Stomach (tissue), 9 donors: ENCODE data around the gene MAP3K5. TPM values are rescaled to one million over a fixed set of nuclear protein-coding genes. Genes with fewer than 3 reads are reported as not detected.

Experiments used
- DNase-seq, 2 donors: peaks; one replicate each; pipeline versions ENCODE4 v3.0.0 to v3.0.0-alpha.2; 2013 to 2019
- H3K27ac ChIP-seq, 5 donors: fragments of 200-600 bp in 4 of 5; sonication (generic) in 4 of 5; one replicate each; pipeline ENCODE4 v1.5.1; 2013 to 2019; ENCODE audit warnings: mild to moderate bottlenecking in 1 of 5, moderate library complexity in 1 of 5
- H3K27me3 ChIP-seq, 3 donors: fragments of 200-600 bp; sonication (generic); one replicate each; pipeline ENCODE4 v1.5.1; 2017 to 2019; ENCODE audit warnings: mixed run types in 1 of 3
- H3K36me3 ChIP-seq, 4 donors: fragments of 200-600 bp; sonication (generic); 1 replicate in 3 of 4; 2 replicates in 1 of 4; pipeline ENCODE4 v1.5.1; 2016 to 2019
- H3K4me1 ChIP-seq, 4 donors: fragments of 200-600 bp; sonication (generic); one replicate each; pipeline ENCODE4 v1.5.1; 2016 to 2019
- H3K4me3 ChIP-seq, 4 donors: fragments of 200-600 bp; sonication (generic) in 3 of 4; one replicate each; pipeline ENCODE4 v1.5.1; 2016 to 2019; ENCODE audit warnings: mild to moderate bottlenecking in 1 of 4
- H3K9me3 ChIP-seq, 4 donors: fragments of 200-600 bp; sonication (generic); one replicate each; pipeline ENCODE4 v1.5.1; 2016 to 2019
- EP300 ChIP-seq: sonication (generic); formaldehyde crosslinking; IDR thresholded peaks from one replicate; pipeline ENCODE4 v1.6.1; 2017; ENCODE audit warnings: antibody characterized with exemption
- POLR2A ChIP-seq, 4 donors: fragments of 450-650 bp; IDR thresholded peaks; one replicate each; pipeline ENCODE4 v1.6.1; 2016; ENCODE audit warnings: antibody characterized with exemption in 4 of 4, control low read depth in 2 of 4, mild to moderate bottlenecking in 1 of 4, moderate library complexity in 1 of 4
- POLR2AphosphoS5 ChIP-seq, 3 donors: sonication (generic); formaldehyde crosslinking; IDR thresholded peaks; one replicate each; pipeline ENCODE4 v1.6.1; 2016; ENCODE audit warnings: antibody characterized with exemption in 3 of 3
- WGBS, 5 donors: extraction: QIAGEN DNeasy Blood & Tissue Kit in 3 of 5; methylation state at CpG; one replicate each; pipeline versions ENCODE4 v1.1.5 to v1.1.7; 2013 to 2018; 5-methylcytosine and 5-hydroxymethylcytosine counted together
- intact Hi-C: fragments of 100-400 bp; cut with DNase I; formaldehyde crosslinking; loops from one replicate; pipeline ENCODE4 v1.15.1; 2023; ENCODE audit warnings: low total_unique reads
- polyA plus RNA-seq, 3 donors: library from polyadenylated mRNA; stranded (reverse); fragments of 200-250 nt; gene quantifications; one replicate each; pipeline ENCODE4 v1.2.3, GENCODE V29; 2013
- total RNA-seq, 5 donors: library from RNA; depleted of rRNA; stranded (reverse); fragments of >200 nt; gene quantifications; one replicate each; pipeline versions ENCODE4 v1.1.0 to v1.2.3, GENCODE V29; 2014 to 2016
- TF ChIP-seq, protein P1 (sequence below), 7 experiments: fragments of 450-650 bp in 4 of 7; fragments of 200-600 bp in 3 of 7; sonication (generic) in 3 of 7; IDR thresholded peaks; one replicate each; pipeline ENCODE4 v1.5.1; 2016 to 2019; ENCODE audit warnings: antibody characterized with exemption in 7 of 7, control low read depth in 2 of 7, mild to moderate bottlenecking in 1 of 7
- donor health status: healthy with polysubstance abuse.
- donor health status: Bipolar disorder and iron deficiency.
- donor health status: healthy.

MAP3K5 gene
- total and polyA plus RNA-seq, 8 donors, result 4.9 to 40.3 (median 23.6) TPM

DNA sequence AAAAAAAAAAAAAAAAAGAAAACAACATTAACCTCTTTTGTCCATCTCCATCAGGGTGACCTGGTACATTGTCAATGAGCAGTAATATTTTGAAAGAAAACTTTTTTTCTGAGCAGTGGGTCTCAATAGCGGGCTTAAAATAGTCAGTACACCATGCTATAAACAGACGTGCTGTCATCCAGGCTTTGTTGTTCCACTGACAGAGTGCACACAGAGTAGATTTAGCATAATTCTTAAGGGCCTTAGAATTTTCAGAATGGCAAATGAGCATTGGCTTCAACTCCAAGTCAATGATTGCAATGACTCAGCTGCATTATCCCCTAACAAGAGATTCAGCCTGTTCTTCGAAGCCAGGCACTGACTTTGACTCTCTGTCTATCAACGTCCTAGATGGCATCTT, 277.7 kb downstream of the MAP3K5 start:
- WGBS, 5 donors, result 85 to 94% (median 92%) methylated on average over 4 of the region's 4 CpGs
- TF ChIP-seq EP300 (no peak), POLR2A (IDR thresholded peaks at IDR 0.05) (no peak), POLR2AphosphoS5 (IDR thresholded peaks at IDR 0.05) (no peak)
- TF ChIP-seq, protein P1, sequence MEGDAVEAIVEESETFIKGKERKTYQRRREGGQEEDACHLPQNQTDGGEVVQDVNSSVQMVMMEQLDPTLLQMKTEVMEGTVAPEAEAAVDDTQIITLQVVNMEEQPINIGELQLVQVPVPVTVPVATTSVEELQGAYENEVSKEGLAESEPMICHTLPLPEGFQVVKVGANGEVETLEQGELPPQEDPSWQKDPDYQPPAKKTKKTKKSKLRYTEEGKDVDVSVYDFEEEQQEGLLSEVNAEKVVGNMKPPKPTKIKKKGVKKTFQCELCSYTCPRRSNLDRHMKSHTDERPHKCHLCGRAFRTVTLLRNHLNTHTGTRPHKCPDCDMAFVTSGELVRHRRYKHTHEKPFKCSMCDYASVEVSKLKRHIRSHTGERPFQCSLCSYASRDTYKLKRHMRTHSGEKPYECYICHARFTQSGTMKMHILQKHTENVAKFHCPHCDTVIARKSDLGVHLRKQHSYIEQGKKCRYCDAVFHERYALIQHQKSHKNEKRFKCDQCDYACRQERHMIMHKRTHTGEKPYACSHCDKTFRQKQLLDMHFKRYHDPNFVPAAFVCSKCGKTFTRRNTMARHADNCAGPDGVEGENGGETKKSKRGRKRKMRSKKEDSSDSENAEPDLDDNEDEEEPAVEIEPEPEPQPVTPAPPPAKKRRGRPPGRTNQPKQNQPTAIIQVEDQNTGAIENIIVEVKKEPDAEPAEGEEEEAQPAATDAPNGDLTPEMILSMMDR (IDR thresholded peaks at IDR 0.05), result no peak
- DNase-seq, result no peak
- no peak overlapping the region for H3K4me3 ChIP-seq
- H3K27ac ChIP-seq, result no peak overlapping the region
- no peaks in the 10 kb centered on the region for H3K9me3 ChIP-seq
- H3K27me3 ChIP-seq, result no peaks in the 10 kb centered on the region
- intact Hi-C loops, result no loop called here
- H3K36me3 ChIP-seq, result peaks cover 0 to 4% (median 0%) of the 10 kb centered on the region in 4 donors
- H3K4me1 ChIP-seq, result peaks cover 0 to 24% (median 11%) of the 10 kb centered on the region in 4 donors

DNA sequence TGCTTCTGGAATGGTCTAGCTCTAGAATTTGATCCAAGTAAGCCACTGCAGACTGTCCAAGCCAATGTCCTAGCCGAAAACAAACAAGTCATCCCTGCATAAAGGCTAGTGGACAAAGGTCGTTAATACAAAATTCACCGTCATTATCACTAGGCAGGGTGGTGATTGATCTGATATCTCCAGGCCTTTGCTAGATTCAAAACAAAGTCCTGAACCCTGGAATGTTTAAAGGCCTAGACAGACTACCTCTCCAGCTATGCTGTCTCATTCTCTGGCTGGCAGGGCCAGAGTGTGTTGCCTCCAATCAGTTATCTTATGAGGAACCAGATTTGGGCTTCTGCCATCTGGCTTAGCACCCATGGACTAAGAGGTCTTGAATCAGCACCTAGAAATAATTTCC, 280.4 kb downstream of the MAP3K5 start:
- TF ChIP-seq EP300, result no peak
- peak in 1 of 3 donors; percentile 3 for TF ChIP-seq POLR2AphosphoS5 (IDR thresholded peaks at IDR 0.05)
- DNase-seq, result peak in 1 of 2 donors; percentile 82
- H3K27ac ChIP-seq, result no peak overlapping the region

DNA sequence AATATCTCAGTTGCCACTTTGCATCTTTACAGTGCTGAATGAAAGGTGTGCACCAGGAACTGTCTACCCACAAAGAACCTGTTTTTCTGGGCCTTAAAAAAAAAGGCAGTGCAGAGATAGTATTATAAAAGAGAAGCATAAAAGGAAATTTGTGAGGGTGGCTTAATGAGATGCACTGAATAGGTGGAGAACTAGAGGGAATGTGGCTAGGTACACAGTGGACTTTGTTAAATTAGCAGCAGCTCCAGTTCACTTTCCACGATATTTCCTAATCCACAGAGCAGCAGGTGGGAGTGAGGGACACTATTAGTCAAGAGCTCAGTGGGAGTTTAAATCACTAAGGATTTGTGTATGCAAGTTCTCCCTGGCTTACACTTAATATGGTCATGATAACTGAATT, 280.9 kb downstream of the MAP3K5 start:
- Histone ChIP-seq H3K4me3 (no peak overlapping the region), H3K4me1 (peaks cover 0 to 13% (median 8%) of the 10 kb centered on the region in 4 donors), H3K27me3 (no peaks in the 10 kb centered on the region), H3K27ac (no peak overlapping the region), H3K36me3 (peaks cover 0 to 4% (median 0%) of the 10 kb centered on the region in 4 donors), H3K9me3 (no peaks in the 10 kb centered on the region)
- DNase-seq, result peak in 1 of 2 donors; percentile 31
- WGBS, 5 donors, result 26 to 50% (median 39%) methylated on average over 1 of the region's 1 CpG
- TF ChIP-seq, protein P1 (IDR thresholded peaks at IDR 0.05), result no peak
- TF ChIP-seq EP300 (no peak), POLR2AphosphoS5 (IDR thresholded peaks at IDR 0.05) (no peak), POLR2A (IDR thresholded peaks at IDR 0.05) (no peak)
- intact Hi-C loops, result no loop called here

More for the DNA sequence above, 280.4 kb downstream of the MAP3K5 start:
- intact Hi-C loops, result no loop called here
- Histone ChIP-seq H3K4me3 (no peak overlapping the region), H3K4me1 (peaks cover 0 to 18% (median 8%) of the 10 kb centered on the region in 4 donors), H3K27me3 (no peaks in the 10 kb centered on the region), H3K9me3 (no peaks in the 10 kb centered on the region), H3K36me3 (peaks cover 0 to 4% (median 0%) of the 10 kb centered on the region in 4 donors)
- 27 to 53% (median 49%) methylated on average over 3 of the region's 3 CpGs for WGBS, 5 donors

DNA sequence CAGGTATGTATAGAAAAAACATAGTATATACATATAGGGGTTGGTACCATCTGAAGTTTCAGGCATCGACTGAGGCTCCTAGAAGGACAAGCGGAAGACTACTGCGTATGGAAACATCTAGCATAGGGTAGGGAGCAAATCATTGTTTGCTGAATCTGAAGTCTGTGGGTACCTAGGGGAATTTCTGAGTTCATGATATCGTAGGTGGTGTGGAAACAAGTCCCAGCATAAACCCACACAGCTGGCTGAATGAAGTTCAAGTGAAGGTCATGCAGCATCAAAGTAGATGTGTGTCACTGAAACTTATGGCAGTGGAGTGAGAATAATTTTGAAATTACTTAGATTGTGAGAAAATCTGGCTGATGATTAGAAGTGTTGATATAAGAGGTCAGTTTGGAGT, 281.5 kb downstream of the MAP3K5 start:
- TF ChIP-seq EP300 (no peak), POLR2AphosphoS5 (IDR thresholded peaks at IDR 0.05) (no peak), POLR2A (IDR thresholded peaks at IDR 0.05) (no peak)
- TF ChIP-seq, protein P1 (IDR thresholded peaks at IDR 0.05), result no peak
- Histone ChIP-seq H3K27me3 (no peaks in the 10 kb centered on the region), H3K4me1 (peaks cover 0 to 13% (median 8%) of the 10 kb centered on the region in 4 donors), H3K9me3 (no peaks in the 10 kb centered on the region), H3K36me3 (peaks cover 0 to 4% (median 0%) of the 10 kb centered on the region in 4 donors), H3K27ac (no peak overlapping the region), H3K4me3 (no peak overlapping the region)
- intact Hi-C loops, result no loop called here
- WGBS, 5 donors, result 76 to 87% (median 82%) methylated on average over 4 of the region's 4 CpGs
- DNase-seq, result no peak

DNA sequence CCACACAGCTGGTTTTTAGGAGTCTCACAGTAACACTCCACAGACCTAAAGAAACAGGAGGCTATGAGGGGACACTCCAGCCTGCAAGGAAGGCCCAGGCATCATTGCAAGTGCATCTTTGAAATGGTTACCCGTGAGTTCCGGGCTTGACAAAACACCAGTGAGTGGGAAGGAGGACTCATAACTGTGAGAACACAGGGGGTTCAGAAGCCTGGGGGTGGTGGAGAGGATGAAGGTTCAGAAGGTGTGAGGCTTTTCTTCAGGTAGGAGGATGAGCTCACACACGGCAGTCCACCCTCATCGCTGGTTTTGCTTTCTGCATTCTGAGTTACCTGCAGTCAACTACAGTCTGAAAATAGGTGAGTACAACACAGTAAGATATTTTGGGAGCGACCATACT, 282.0 kb downstream of the MAP3K5 start:
- WGBS, 5 donors, result 89 to 95% (median 91%) methylated on average over 5 of the region's 5 CpGs
- TF ChIP-seq POLR2AphosphoS5 (IDR thresholded peaks at IDR 0.05) (no peak), EP300 (no peak), POLR2A (IDR thresholded peaks at IDR 0.05) (no peak)
- TF ChIP-seq, protein P1 (IDR thresholded peaks at IDR 0.05), result no peak
- peaks cover 0 to 13% (median 8%) of the 10 kb centered on the region in 4 donors for H3K4me1 ChIP-seq
- H3K27ac ChIP-seq, result no peak overlapping the region
- DNase-seq, result no peak
- intact Hi-C loops, result no loop called here
- H3K9me3 ChIP-seq, result no peaks in the 10 kb centered on the region
- H3K27me3 ChIP-seq, result no peaks in the 10 kb centered on the region
- H3K36me3 ChIP-seq, result peaks cover 0 to 4% (median 0%) of the 10 kb centered on the region in 4 donors
- no peak overlapping the region for H3K4me3 ChIP-seq
